Nephron progenitor cell (in vitro differentiated cells): ENCODE measurements around the gene KIF26B.
A peak's percentile ranks its signal among the peaks of the same experiment; 100 is the strongest.

Experiments used
- DNase-seq: peaks from one replicate; pipeline ENCODE4 v3.0.0; 2021
- H3K27ac Mint-ChIP-seq: 2 replicates; pipeline ENCODE4 v1.8.0; 2021; ENCODE audit warnings: mild to moderate bottlenecking, moderate library complexity, mixed read lengths
- H3K27me3 Mint-ChIP-seq: 2 replicates; pipeline ENCODE4 v1.8.0; 2021; ENCODE audit warnings: mild to moderate bottlenecking, low read depth, mixed read lengths; ENCODE audit not compliant: poor library complexity
- H3K36me3 Mint-ChIP-seq: 2 replicates; pipeline ENCODE4 v1.8.0; 2021; ENCODE audit warnings: low read depth, mixed read lengths
- H3K4me1 Mint-ChIP-seq: 2 replicates; pipeline ENCODE4 v1.8.0; 2021; ENCODE audit warnings: mixed read lengths
- H3K4me3 Mint-ChIP-seq: 2 replicates; pipeline ENCODE4 v1.8.0; 2021; ENCODE audit warnings: mild to moderate bottlenecking, moderate library complexity, mixed read lengths
- H3K9me3 Mint-ChIP-seq: 2 replicates; pipeline ENCODE4 v1.8.0; 2021; ENCODE audit warnings: mild to moderate bottlenecking, moderate library complexity, mixed read lengths
- CTCF ChIP-seq: fragments of 200-600 bp; sonication (generic); IDR thresholded peaks from 2 replicates; pipeline ENCODE4 v1.5.0; 2021; ENCODE audit warnings: antibody characterized with exemption

Gene KIF26B

DNA sequence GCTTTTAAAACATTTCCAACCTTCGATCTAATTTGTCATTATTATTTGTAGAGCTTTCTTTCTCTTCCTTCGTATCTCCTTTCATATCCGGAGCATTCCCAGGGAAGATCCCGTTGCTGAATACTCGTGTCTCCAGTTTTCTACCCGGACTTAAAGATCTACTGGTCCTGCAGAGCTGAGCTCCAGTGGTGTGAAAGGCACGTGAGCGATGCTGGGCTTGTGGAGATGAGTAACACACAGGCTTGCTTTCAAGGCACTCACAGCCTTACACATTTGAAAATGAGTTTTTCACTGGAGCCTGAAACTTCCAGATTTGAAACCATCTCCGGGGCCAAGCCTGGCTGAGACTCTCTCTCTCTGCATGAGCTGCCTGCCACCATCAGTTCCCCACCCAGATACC, 428.3 kb downstream of the KIF26B start:
- Mint-ChIP-seq H3K9me3 (no peaks in the 10 kb centered on the region), H3K27ac (peak overlapping the region; percentile 88), H3K27me3 (peaks cover 7% of the 10 kb centered on the region), H3K4me1 (peaks cover 89% of the 10 kb centered on the region), H3K36me3 (peaks cover 19% of the 10 kb centered on the region), H3K4me3 (no peak overlapping the region)
- no peak for DNase-seq
- no peak for TF ChIP-seq CTCF

- H3K4me3 Mint-ChIP-seq, result no peak overlapping the region
- peaks cover 19% of the 10 kb centered on the region for H3K36me3 Mint-ChIP-seq
- TF ChIP-seq CTCF, result no peak
- DNase-seq, result no peak
- H3K27me3 Mint-ChIP-seq, result peaks cover 7% of the 10 kb centered on the region
- H3K27ac Mint-ChIP-seq, result peak overlapping the region; percentile 21
- H3K4me1 Mint-ChIP-seq, result peaks cover 89% of the 10 kb centered on the region
- H3K9me3 Mint-ChIP-seq, result no peaks in the 10 kb centered on the region
Measured at GRCh38 chr1:245583575-245584330, 429.0 kb downstream of the KIF26B start.

DNA sequence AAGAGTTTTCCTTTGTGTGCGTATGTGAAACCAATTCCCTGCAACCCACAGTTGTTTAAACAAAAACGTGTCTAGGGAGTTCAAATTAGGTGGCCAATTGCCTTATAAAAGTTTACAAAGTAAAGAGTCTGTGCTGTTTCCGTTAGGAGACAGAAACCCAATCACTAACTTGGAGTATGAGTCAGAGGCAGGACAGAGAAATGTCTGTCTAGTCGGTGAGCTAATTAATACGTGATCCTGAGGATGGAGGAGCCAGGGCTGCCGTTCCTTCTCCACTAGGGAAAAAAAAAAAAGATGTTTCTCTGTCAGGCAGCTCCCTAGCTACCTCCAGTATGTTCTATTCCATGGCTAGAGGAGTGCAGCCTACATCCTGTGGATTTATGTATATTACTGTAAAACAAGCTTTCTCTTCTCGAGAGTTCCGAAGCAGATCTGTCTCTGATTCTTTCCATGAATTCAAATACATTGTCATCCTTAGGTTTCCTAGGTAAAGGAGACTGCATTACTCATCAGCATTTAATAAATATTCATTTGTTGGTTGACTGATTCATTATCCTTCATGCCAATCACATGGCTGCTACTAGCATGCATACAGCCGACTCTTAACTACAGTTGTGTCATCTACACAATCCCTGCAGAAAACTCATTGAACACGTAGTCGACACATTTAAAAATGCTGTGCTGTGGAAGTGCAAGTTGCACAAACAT, 430.6 kb downstream of the KIF26B start:
- peaks cover 19% of the 10 kb centered on the region for H3K36me3 Mint-ChIP-seq
- H3K4me3 Mint-ChIP-seq, result no peak overlapping the region
- H3K27ac Mint-ChIP-seq, result peak overlapping the region; percentile 88
- no peaks in the 10 kb centered on the region for H3K9me3 Mint-ChIP-seq
- TF ChIP-seq CTCF, result no peak
- H3K27me3 Mint-ChIP-seq, result peaks cover 7% of the 10 kb centered on the region
- H3K4me1 Mint-ChIP-seq, result peaks cover 93% of the 10 kb centered on the region
- DNase-seq, result no peak

GRCh38 chr1:245587435-245588115, 432.8 kb downstream of the KIF26B start:
- H3K4me3 Mint-ChIP-seq, result no peak overlapping the region
- no peaks in the 10 kb centered on the region for H3K27me3 Mint-ChIP-seq
- peak overlapping the region; percentile 81 for H3K27ac Mint-ChIP-seq
- H3K36me3 Mint-ChIP-seq, result peaks cover 28% of the 10 kb centered on the region
- no peak for DNase-seq
- peaks cover 92% of the 10 kb centered on the region for H3K4me1 Mint-ChIP-seq
- TF ChIP-seq CTCF, result no peak
- no peaks in the 10 kb centered on the region for H3K9me3 Mint-ChIP-seq

DNA sequence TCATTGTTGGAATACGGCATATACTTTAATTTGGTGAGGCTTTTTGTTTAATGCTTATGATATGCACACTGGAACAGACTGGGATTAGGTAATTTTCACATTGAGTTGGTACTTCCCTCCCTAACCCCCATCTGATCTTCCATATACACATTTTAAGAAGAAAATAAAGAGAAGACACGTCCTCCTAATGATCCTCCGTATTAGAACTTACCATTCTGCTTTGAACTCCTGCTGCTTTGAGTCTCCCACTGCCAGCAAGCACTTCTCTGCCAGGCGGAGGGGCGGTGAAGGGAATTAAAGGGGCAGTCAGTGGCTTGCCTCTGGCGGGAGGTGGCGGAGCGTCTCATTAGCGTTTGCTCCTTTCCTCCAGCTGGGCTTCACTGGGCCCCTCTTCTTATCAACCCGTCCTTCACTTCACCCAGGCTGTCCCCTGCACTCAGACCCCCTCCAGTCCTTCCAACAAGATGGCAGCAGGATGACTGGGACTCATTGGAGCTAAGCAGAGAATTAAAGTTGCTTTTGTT, 433.4 kb downstream of the KIF26B start:
- H3K4me1 Mint-ChIP-seq, result peaks cover 86% of the 10 kb centered on the region
- DNase-seq, result no peak

More for the DNA sequence above, 433.4 kb downstream of the KIF26B start:
- Mint-ChIP-seq H3K27ac (peak overlapping the region; percentile 5), H3K9me3 (no peaks in the 10 kb centered on the region), H3K4me3 (no peak overlapping the region), H3K27me3 (no peaks in the 10 kb centered on the region), H3K36me3 (peaks cover 29% of the 10 kb centered on the region)
- TF ChIP-seq CTCF, result no peak
